Aorta (tissue), 4 donors: ENCODE results near the gene VGLL2. TPM values are rescaled to one million over a fixed set of nuclear protein-coding genes. Genes with fewer than 3 reads are reported as not detected.

ENCODE experiments used
- polyA plus RNA-seq, 2 donors: library from polyadenylated mRNA; stranded (reverse); fragments of 200-250 nt; gene quantifications; one replicate each; pipeline ENCODE4 v1.2.3, GENCODE V29; 2013
- total RNA-seq, 2 donors: library from RNA; stranded (reverse); fragmentation: NEBNext Ultra II Directional; extraction: Animal tissue kit (Norgen Biotek cat#: 25700); gene quantifications; one replicate each; pipeline ENCODE4 v1.2.1, GENCODE V29; 2021
- donor health status: healthy with polysubstance abuse.
- donor health status: Bipolar disorder and iron deficiency.
- donor health status: DM: no; HTN: no; CAD: no.
- donor health status: DM: yes; HTN: yes; CAD: no.

Gene VGLL2
- total and polyA plus RNA-seq, 4 donors: not detected

Other genes with a start within 250 kb of the VGLL2 start
- under 1 TPM in 1 of 2 donors, not detected in 1; 0.06 TPM for gene ROS1, start 160.4 kb downstream of the VGLL2 start, total RNA-seq
- gene ROS1, start 160.4 kb downstream of the VGLL2 start, polyA plus RNA-seq: not detected
- 10 to 100 TPM; 13.2 to 16.8 TPM for gene DCBLD1, start 217.1 kb downstream of the VGLL2 start, total RNA-seq
- gene DCBLD1, start 217.1 kb downstream of the VGLL2 start, polyA plus RNA-seq: 10 to 100 TPM in 1 of 2 donors, 1 to 10 TPM in 1; 2.4 to 11.5 TPM